ENCODE data around the gene ZNF827.

The ZNF827 gene

DNA sequence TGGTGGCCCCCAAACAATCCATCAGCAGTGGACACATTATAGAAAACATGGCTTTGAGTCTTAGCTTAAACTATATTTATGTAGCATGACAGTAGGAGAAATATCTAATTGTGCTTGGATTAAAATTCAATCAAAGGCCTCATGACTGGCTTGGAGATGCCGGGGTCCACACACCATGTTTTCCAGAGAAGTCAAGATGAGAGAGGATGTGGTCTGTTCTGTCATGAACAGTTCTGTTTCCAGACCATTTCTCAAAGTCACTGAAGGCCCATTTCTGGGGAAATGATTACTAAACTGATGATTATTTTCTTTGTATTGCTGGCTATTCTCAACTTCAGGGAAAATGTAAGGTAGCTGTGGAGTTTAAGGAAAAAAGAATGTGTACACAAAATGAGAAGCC lies 182.4 kb downstream of the ZNF827 start:
- TF ChIP-seq, protein P1, sequence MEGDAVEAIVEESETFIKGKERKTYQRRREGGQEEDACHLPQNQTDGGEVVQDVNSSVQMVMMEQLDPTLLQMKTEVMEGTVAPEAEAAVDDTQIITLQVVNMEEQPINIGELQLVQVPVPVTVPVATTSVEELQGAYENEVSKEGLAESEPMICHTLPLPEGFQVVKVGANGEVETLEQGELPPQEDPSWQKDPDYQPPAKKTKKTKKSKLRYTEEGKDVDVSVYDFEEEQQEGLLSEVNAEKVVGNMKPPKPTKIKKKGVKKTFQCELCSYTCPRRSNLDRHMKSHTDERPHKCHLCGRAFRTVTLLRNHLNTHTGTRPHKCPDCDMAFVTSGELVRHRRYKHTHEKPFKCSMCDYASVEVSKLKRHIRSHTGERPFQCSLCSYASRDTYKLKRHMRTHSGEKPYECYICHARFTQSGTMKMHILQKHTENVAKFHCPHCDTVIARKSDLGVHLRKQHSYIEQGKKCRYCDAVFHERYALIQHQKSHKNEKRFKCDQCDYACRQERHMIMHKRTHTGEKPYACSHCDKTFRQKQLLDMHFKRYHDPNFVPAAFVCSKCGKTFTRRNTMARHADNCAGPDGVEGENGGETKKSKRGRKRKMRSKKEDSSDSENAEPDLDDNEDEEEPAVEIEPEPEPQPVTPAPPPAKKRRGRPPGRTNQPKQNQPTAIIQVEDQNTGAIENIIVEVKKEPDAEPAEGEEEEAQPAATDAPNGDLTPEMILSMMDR (IDR thresholded peaks at IDR 0.05; ENCODE audit: low read depth, low read length, missing control alignments): no peak
- no peak overlapping the region for H3K4me3 ChIP-seq (ENCODE audit: low read depth, low read length)
- in situ Hi-C loops (cut with HindIII; ENCODE audit: low sequenced_read_pairs): no loop called here
- no peak for DNase-seq (ENCODE audit: low read depth)

DNA sequence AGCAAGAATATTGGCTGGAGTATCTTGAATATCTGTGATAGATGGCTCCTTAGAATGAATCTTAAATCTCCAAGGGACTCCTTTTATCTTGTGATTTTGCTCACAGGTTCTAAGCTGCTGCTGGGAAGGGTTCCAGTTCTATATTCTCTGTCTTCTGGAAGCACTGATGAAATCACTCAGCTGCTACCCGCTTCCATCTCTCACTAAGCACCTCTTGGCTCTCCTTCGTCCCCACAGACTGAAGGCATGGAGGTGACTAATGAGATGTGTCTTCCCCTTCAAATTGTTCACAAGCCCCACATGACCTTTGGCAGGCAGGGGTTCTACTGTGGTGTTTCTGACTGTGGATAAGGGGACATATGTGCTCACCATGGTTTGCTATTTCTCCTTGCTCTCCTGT lies 182.8 kb downstream of the ZNF827 start:
- in situ Hi-C loops (cut with HindIII; ENCODE audit: low sequenced_read_pairs): no loop called here
- no peak overlapping the region for H3K4me3 ChIP-seq (ENCODE audit: low read depth, low read length)
- TF ChIP-seq, protein P1 (IDR thresholded peaks at IDR 0.05; ENCODE audit: low read depth, low read length, missing control alignments): no peak
- DNase-seq (ENCODE audit: low read depth): no peak

DNA sequence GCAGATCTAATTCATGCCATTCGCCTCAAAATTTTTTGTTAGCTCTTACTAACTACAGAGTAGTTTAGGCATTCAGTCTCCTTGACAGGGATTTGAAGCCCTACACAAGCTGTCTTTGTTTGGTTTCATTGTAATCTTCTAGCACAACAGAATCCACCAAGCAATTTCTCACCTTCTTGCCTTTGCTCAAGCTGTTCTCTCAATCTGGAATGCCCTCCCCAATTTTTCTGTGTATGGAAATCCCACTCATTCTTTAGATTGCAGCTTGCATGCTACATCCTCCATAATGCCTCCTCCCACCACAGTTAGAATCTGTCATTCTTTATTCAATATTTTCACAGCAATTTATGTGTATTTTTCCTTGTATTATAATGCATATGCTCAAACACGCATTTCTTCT lies 195.0 kb downstream of the ZNF827 start:
- in situ Hi-C loops (cut with HindIII; ENCODE audit: low sequenced_read_pairs): no loop called here

DNA sequence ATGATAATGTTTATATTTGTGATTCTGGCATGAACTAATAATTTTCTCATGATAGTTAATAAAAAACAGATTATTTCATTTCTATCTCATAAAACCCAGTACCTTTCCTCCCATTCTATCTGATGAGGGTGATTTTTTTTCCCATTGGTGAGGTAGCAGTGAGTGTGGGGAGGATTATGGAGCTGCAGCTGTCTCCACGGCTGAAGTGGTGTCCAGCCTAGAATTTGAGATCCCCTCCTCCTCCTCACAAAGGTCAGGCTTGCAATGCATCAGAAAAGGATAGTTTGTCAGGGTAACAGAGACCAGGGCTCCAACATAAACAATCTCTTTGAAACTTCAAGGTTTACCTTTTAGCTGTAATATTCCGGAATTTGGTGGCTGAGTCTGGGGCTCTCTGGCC lies 197.8 kb downstream of the ZNF827 start:
- in situ Hi-C loops (cut with HindIII; ENCODE audit: low sequenced_read_pairs): no loop called here
- DNase-seq (ENCODE audit: low read depth): no peak
- TF ChIP-seq, protein P1 (IDR thresholded peaks at IDR 0.05; ENCODE audit: low read depth, low read length, missing control alignments): no peak
- H3K4me3 ChIP-seq (ENCODE audit: low read depth, low read length): no peak overlapping the region

More for the DNA sequence above, 195.0 kb downstream of the ZNF827 start:
- no peak overlapping the region for H3K4me3 ChIP-seq (ENCODE audit: low read depth, low read length)
- DNase-seq (ENCODE audit: low read depth): no peak
- TF ChIP-seq, protein P1 (IDR thresholded peaks at IDR 0.05; ENCODE audit: low read depth, low read length, missing control alignments): no peak

DNA sequence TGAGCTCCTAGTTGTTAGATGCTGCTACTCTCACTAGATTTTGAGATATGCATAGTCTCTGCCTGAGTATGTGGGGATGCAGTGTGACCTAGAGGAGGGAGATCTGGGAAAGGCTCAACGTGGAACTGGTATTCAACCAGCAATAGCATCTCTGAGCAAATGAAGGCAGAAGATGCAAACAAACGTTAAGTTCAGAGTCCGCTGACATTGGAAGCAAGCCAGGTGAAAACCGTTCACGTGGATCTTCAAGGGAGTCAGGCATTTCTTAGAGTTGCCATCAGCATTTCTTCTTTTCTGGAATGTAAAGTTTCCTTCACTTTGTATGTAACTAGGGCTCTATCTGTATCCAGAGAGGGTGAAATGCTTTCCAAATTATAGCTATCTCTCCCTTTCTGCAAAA lies 198.8 kb downstream of the ZNF827 start:
- H3K4me3 ChIP-seq (ENCODE audit: low read depth, low read length): no peak overlapping the region
- DNase-seq (ENCODE audit: low read depth): no peak

DNA sequence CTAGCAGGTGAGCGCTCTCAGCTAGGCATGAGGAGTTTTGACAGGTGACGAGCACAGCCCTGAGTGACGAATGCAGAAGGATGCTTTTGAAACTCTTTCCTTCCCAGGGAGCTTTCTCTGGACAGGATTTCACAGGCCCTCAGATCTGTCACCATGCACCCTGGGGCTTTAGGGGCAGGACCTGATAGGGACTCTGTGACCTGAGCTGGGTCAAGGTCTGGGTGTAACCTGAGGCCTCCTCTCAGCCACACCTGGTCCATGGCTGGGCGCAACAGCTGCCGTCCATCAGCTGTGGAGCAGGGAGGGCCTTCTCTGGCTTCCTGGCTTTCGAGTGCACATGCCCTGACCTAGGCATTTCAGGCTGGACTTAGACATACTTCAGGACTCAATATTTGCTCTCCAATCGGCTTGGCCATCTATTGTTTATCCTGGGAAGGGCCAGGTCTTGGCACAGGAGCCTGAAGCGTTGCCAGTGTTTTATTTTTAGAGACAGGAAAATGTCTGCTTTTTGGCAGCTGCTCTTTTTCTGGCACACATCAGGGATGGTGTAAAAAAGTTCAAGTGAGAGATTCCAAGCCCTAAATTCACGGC lies 202.3 kb downstream of the ZNF827 start:
- TF ChIP-seq, protein P1 (IDR thresholded peaks at IDR 0.05; ENCODE audit: low read depth, low read length, missing control alignments): no peak
- no peak overlapping the region for H3K4me3 ChIP-seq (ENCODE audit: low read depth, low read length)
- DNase-seq (ENCODE audit: low read depth): no peak
- in situ Hi-C loops (cut with HindIII; ENCODE audit: low sequenced_read_pairs): no loop called here

More for the DNA sequence above, 198.8 kb downstream of the ZNF827 start:
- TF ChIP-seq, protein P1 (IDR thresholded peaks at IDR 0.05; ENCODE audit: low read depth, low read length, missing control alignments): no peak
- in situ Hi-C loops (cut with HindIII; ENCODE audit: low sequenced_read_pairs): no loop called here
